Thoracic aorta (tissue), 2 donors: ENCODE data around the gene FAT4. TPM values are rescaled to one million over a fixed set of nuclear protein-coding genes. Genes with fewer than 3 reads are reported as not detected.

Experiments
- ATAC-seq: fragments of 150-250 bp; one replicate; pipeline ENCODE4 v1.8.0; 2017; ENCODE audit warnings: low read depth; ENCODE audit not compliant: insufficient number of reproducible peaks, low FRiP score
- DNase-seq: peaks from one replicate; pipeline ENCODE4 v3.0.0-alpha.2; 2020; ENCODE audit warnings: low spot score
- H3K27ac ChIP-seq, 2 donors: fragments of 200-600 bp; sonication (generic); 1 replicate in 1 of 2; 2 replicates in 1 of 2; pipeline ENCODE4 v1.5.1; 2016; ENCODE audit warnings: mild to moderate bottlenecking in 2 of 2, moderate library complexity in 2 of 2
- H3K27me3 ChIP-seq: fragments of 200-600 bp; sonication (generic); replicated peaks from 2 replicates; pipeline ENCODE4 v1.6.0; 2016; ENCODE audit warnings: mild to moderate bottlenecking; ENCODE audit not compliant: insufficient read depth
- H3K36me3 ChIP-seq: fragments of 200-600 bp; sonication (generic); one replicate; pipeline ENCODE4 v1.5.1; 2016
- H3K4me1 ChIP-seq, 2 donors: fragments of 200-600 bp; sonication (generic); 1 replicate in 1 of 2; 2 replicates in 1 of 2; pipeline versions ENCODE4 v1.5.1 to v1.6.0; 2016; ENCODE audit warnings: low read depth in 2 of 2, mild to moderate bottlenecking in 1 of 2; ENCODE audit not compliant: control insufficient read depth in 1 of 2
- H3K4me3 ChIP-seq: fragments of 200-600 bp; sonication (generic); 2 replicates; pipeline ENCODE4 v1.5.1; 2016; ENCODE audit warnings: mild to moderate bottlenecking
- H3K9me3 ChIP-seq: fragments of 200-600 bp; sonication (generic); 2 replicates; pipeline ENCODE4 v1.5.1; 2016
- total RNA-seq, 2 donors: library from RNA; depleted of rRNA; stranded (reverse); fragments of >200 nt; gene quantifications; one replicate each; pipeline versions ENCODE4 v1.1.0 to v1.2.3, GENCODE V29; 2016
- TF ChIP-seq, protein P1 (sequence below): fragments of 200-600 bp; sonication (generic); IDR thresholded peaks from one replicate; pipeline ENCODE4 v1.5.1; 2019; ENCODE audit warnings: antibody characterized with exemption

The FAT4 gene
- total RNA-seq, 2 donors from 2014 or later, result 53.6 to 83.7 TPM

DNA sequence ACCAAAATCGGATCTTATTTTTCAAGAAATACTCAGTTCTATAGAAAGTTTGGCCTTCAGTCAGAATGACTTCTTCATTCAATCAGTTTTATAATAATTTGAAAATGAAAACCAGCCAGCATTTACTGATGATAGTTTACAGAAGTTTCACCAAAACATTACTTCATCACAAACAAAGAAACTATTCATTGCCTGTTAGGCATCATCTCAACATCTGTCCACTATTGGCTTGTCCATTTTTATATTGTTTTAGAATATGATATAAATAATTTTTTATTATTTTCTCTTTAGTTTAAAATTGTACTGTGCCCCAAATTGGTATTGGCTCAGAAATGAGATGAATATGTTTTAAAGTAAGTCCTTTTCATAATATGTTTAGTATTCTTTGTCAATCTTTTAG lies 38.4 kb downstream of the FAT4 start:
- Histone ChIP-seq H3K9me3 (no peaks in the 10 kb centered on the region), H3K27ac (no peak overlapping the region), H3K36me3 (no peaks in the 10 kb centered on the region), H3K4me1 (peaks cover 11 to 13% of the 10 kb centered on the region in 2 donors), H3K27me3 (no peaks in the 10 kb centered on the region), H3K4me3 (no peak overlapping the region)
- TF ChIP-seq, protein P1, sequence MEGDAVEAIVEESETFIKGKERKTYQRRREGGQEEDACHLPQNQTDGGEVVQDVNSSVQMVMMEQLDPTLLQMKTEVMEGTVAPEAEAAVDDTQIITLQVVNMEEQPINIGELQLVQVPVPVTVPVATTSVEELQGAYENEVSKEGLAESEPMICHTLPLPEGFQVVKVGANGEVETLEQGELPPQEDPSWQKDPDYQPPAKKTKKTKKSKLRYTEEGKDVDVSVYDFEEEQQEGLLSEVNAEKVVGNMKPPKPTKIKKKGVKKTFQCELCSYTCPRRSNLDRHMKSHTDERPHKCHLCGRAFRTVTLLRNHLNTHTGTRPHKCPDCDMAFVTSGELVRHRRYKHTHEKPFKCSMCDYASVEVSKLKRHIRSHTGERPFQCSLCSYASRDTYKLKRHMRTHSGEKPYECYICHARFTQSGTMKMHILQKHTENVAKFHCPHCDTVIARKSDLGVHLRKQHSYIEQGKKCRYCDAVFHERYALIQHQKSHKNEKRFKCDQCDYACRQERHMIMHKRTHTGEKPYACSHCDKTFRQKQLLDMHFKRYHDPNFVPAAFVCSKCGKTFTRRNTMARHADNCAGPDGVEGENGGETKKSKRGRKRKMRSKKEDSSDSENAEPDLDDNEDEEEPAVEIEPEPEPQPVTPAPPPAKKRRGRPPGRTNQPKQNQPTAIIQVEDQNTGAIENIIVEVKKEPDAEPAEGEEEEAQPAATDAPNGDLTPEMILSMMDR, result no peak
- no peak for DNase-seq
- no peak for ATAC-seq

DNA sequence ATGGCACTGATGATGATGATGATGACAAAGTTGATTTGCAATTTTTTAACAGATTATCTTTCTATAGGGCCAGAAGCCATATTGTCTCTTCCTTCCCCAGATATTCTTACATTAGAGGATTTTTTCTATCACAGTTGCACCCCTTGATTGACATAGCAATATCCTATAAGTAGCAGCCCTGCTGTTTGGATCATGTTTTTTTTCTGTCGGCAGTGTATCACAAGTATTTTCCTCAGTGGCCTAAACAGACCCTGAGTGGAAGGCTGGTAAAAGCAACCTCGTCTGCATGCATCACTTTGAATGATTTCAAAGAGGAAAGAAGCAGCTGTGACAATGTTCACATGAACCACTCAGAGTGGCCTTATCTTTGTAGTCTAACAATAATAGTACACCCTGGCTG lies 41.0 kb downstream of the FAT4 start:
- Histone ChIP-seq H3K4me1 (peaks cover 9 to 27% of the 10 kb centered on the region in 2 donors), H3K27me3 (no peaks in the 10 kb centered on the region), H3K36me3 (no peaks in the 10 kb centered on the region), H3K9me3 (no peaks in the 10 kb centered on the region), H3K4me3 (no peak overlapping the region), H3K27ac (no peak overlapping the region)
- TF ChIP-seq, protein P1, result no peak
- ATAC-seq (no peak), DNase-seq (no peak)

DNA sequence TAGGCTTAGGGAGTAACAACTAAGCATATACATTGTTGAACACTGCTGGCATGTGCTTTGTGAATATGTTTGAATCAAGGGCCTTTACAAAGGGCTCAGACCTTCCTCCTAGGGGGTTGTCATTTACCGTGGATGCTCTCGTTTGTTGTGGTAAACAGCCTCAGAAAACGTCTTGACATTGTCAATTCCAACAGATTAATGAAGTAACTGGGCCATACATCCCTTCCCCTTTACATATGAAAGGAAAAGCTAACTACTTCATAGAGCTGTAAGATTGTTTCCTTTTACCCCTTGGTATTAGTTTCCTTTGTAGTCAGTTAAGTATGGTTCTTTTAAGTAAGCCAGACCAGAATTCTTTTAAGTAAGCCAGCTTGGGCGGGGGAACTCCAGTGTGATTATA lies 42.9 kb downstream of the FAT4 start:
- peaks cover 9 to 27% of the 10 kb centered on the region in 2 donors for H3K4me1 ChIP-seq
- H3K27ac ChIP-seq, result no peak overlapping the region
- TF ChIP-seq, protein P1, result no peak
- H3K36me3 ChIP-seq, result no peaks in the 10 kb centered on the region
- DNase-seq (no peak), ATAC-seq (no peak)
- H3K4me3 ChIP-seq, result no peak overlapping the region
- no peaks in the 10 kb centered on the region for H3K27me3 ChIP-seq
- no peaks in the 10 kb centered on the region for H3K9me3 ChIP-seq

DNA sequence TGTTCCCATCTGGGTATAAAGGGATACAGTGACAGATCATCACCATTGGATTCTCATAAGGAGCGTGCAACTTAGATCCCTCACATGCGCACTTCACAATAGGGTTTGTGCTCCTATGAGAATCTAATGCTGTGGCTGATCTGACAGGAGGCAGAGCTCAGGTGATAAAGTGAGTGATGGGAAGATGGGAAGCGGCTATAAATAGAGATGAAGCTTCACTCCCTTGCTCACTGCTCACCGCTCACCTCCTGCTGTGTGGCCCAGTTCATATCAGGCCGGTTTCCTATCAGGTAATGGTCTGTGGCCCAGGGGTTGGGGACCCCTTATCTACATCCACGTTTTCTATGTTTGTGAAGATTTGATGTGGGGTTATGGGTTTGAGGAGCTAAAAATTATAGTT lies 43.7 kb downstream of the FAT4 start:
- ATAC-seq, result no peak
- TF ChIP-seq, protein P1, result no peak
- Histone ChIP-seq H3K9me3 (no peaks in the 10 kb centered on the region), H3K27ac (no peak overlapping the region), H3K4me3 (no peak overlapping the region), H3K27me3 (no peaks in the 10 kb centered on the region), H3K4me1 (peaks cover 6 to 27% of the 10 kb centered on the region in 2 donors), H3K36me3 (no peaks in the 10 kb centered on the region)
- no peak for DNase-seq

DNA sequence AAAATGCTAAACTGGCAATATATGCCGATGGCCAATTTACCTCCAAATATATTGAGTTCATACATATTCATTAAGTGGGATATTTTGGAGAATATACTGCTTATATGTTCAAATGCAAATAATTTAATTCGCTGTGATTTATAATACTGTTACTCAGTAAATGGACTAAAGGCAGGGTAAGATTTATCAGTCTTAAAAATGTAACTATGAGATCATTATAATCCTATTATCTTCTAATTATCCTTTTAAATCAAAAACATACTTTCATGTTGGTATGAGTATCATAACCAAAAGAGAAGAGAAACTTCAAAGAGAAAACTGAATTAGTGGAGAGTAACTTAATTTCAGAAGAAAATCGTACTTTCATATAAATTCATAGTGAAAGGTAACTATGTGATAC lies 44.6 kb downstream of the FAT4 start:
- no peak for ATAC-seq
- TF ChIP-seq, protein P1, result no peak
- Histone ChIP-seq H3K27ac (peak overlapping the region in 1 of 2 donors; percentile 48), H3K4me3 (peak overlapping the region; percentile 48), H3K9me3 (no peaks in the 10 kb centered on the region), H3K36me3 (no peaks in the 10 kb centered on the region), H3K27me3 (no peaks in the 10 kb centered on the region), H3K4me1 (peaks cover 5 to 25% of the 10 kb centered on the region in 2 donors)
- DNase-seq, result no peak
